ENCODE measurements around the gene TRAF7.
"Not testable (repeated sequence)": the region's sequence is repeated elsewhere in the genome, so short reads cannot be mapped to it uniquely, and the experiment has no call there.

DNA sequence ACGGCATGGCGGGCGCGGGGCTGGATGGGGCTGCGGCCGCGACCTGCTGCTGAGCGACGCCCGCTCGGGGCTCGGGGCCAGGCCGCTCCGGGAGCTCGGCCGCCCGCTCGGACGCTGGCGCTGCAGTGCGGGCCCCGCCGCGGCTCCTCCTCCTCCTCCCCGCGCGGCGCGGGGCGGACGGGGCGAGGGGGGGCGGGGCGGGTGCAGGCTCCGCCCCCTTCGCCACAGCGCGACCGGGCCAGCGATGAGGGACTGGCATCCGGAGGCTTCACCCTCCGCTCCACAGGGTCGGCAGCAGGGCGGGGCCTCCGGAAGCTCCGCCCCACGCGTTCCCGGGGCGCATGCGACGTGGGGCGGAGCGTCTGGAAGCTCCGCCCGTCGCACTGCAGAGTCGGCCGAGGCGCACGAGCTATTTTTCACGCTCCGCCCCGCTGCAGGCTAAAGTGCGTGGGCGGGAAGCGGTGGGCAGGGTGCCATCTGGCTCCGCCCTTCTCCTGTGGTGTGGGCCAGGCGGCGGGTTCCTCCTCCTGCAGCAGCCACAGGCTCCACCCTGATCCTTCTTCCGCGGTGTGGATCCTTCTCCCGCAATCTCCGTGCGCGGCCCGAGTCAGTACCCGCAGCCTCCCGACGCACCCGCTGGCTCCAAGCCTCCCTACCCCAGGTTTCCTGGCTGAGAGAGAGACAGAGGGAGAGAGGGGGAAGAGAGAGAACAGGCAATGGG is 19.7 kb upstream of the TRAF7 start, which contains the start of gene PKD1:
- TF ChIP-seq, protein P1, sequence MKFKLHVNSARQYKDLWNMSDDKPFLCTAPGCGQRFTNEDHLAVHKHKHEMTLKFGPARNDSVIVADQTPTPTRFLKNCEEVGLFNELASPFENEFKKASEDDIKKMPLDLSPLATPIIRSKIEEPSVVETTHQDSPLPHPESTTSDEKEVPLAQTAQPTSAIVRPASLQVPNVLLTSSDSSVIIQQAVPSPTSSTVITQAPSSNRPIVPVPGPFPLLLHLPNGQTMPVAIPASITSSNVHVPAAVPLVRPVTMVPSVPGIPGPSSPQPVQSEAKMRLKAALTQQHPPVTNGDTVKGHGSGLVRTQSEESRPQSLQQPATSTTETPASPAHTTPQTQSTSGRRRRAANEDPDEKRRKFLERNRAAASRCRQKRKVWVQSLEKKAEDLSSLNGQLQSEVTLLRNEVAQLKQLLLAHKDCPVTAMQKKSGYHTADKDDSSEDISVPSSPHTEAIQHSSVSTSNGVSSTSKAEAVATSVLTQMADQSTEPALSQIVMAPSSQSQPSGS (CRISPR knock-in tag; IDR thresholded peaks at IDR 0.05), result not testable (repeated sequence)
- TF ChIP-seq, protein P2, sequence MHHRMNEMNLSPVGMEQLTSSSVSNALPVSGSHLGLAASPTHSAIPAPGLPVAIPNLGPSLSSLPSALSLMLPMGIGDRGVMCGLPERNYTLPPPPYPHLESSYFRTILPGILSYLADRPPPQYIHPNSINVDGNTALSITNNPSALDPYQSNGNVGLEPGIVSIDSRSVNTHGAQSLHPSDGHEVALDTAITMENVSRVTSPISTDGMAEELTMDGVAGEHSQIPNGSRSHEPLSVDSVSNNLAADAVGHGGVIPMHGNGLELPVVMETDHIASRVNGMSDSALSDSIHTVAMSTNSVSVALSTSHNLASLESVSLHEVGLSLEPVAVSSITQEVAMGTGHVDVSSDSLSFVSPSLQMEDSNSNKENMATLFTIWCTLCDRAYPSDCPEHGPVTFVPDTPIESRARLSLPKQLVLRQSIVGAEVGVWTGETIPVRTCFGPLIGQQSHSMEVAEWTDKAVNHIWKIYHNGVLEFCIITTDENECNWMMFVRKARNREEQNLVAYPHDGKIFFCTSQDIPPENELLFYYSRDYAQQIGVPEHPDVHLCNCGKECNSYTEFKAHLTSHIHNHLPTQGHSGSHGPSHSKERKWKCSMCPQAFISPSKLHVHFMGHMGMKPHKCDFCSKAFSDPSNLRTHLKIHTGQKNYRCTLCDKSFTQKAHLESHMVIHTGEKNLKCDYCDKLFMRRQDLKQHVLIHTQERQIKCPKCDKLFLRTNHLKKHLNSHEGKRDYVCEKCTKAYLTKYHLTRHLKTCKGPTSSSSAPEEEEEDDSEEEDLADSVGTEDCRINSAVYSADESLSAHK (CRISPR knock-in tag; IDR thresholded peaks at IDR 0.05; ENCODE audit: borderline replicate concordance), result not testable (repeated sequence)
- TF ChIP-seq TARDBP (CRISPR knock-in tag; IDR thresholded peaks at IDR 0.05); THYN1 (CRISPR knock-in tag; IDR thresholded peaks at IDR 0.05; ENCODE audit: borderline replicate concordance, low read depth): not testable (repeated sequence)
- TF ChIP-seq, protein P3, sequence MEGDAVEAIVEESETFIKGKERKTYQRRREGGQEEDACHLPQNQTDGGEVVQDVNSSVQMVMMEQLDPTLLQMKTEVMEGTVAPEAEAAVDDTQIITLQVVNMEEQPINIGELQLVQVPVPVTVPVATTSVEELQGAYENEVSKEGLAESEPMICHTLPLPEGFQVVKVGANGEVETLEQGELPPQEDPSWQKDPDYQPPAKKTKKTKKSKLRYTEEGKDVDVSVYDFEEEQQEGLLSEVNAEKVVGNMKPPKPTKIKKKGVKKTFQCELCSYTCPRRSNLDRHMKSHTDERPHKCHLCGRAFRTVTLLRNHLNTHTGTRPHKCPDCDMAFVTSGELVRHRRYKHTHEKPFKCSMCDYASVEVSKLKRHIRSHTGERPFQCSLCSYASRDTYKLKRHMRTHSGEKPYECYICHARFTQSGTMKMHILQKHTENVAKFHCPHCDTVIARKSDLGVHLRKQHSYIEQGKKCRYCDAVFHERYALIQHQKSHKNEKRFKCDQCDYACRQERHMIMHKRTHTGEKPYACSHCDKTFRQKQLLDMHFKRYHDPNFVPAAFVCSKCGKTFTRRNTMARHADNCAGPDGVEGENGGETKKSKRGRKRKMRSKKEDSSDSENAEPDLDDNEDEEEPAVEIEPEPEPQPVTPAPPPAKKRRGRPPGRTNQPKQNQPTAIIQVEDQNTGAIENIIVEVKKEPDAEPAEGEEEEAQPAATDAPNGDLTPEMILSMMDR (CRISPR knock-in tag; IDR thresholded peaks at IDR 0.05), result not testable (repeated sequence)
